ENCODE data around the gene ADRA2A.

- TF ChIP-seq, protein P1, sequence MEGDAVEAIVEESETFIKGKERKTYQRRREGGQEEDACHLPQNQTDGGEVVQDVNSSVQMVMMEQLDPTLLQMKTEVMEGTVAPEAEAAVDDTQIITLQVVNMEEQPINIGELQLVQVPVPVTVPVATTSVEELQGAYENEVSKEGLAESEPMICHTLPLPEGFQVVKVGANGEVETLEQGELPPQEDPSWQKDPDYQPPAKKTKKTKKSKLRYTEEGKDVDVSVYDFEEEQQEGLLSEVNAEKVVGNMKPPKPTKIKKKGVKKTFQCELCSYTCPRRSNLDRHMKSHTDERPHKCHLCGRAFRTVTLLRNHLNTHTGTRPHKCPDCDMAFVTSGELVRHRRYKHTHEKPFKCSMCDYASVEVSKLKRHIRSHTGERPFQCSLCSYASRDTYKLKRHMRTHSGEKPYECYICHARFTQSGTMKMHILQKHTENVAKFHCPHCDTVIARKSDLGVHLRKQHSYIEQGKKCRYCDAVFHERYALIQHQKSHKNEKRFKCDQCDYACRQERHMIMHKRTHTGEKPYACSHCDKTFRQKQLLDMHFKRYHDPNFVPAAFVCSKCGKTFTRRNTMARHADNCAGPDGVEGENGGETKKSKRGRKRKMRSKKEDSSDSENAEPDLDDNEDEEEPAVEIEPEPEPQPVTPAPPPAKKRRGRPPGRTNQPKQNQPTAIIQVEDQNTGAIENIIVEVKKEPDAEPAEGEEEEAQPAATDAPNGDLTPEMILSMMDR (IDR thresholded peaks at IDR 0.05; ENCODE audit: borderline replicate concordance, extremely low read depth, low read length, poor library complexity, severe bottlenecking): peak; percentile 14
- no peak for TF ChIP-seq EZH2 (IDR thresholded peaks at IDR 0.05; ENCODE audit: borderline replicate concordance, low read depth, low read length, severe bottlenecking)
Observed at GRCh38 chr10:111037858-111038257, 39.0 kb upstream of the ADRA2A start.

Measured in DND-41 (cell line).